HG02943 (cell line): Measurements from ENCODE around the gene TBC1D22A.
"Not testable (repeated sequence)": the region's sequence is repeated elsewhere in the genome, so short reads cannot be mapped to it uniquely, and the experiment has no call there.

ENCODE experiments used
- ATAC-seq: cut with Tn5 transposase; IDR thresholded peaks from one replicate; pipeline ENCODE4 v1.9.1; 2021; ENCODE audit warnings: mild to moderate bottlenecking, low read depth, moderate library complexity; ENCODE audit not compliant: unreplicated experiment

TBC1D22A gene

GRCh38 chr22:47167056-47167455 lies 404.6 kb downstream of the TBC1D22A start:
- no peak for ATAC-seq

DNA sequence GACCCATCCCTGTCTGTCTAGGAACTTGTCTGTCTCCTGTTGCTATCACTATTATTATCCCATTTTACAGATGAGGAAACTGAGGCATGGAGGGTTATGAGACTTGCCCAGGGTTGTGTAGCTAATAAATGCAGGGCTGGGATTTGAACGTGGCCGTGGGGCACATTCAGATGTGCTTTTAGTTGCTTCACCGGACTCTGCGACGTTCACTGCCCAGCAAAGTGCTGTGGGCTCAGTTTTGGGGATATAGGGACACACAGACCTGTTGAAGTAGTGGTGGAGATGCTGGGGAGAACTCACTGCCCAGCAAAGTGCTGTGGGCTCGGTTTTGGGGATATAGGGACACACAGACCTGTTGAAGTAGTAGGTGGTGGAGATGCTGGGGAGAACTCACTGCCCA lies 405.5 kb downstream of the TBC1D22A start:
- ATAC-seq = not testable (repeated sequence)

- no peak for ATAC-seq
Measured at GRCh38 chr22:47168441-47168840, 406.0 kb downstream of the TBC1D22A start.

GRCh38 chr22:47168900-47169800 lies 406.7 kb downstream of the TBC1D22A start:
- ATAC-seq = no peak

- ATAC-seq = no peak
Measured at GRCh38 chr22:47169801-47170140, 407.3 kb downstream of the TBC1D22A start.

DNA sequence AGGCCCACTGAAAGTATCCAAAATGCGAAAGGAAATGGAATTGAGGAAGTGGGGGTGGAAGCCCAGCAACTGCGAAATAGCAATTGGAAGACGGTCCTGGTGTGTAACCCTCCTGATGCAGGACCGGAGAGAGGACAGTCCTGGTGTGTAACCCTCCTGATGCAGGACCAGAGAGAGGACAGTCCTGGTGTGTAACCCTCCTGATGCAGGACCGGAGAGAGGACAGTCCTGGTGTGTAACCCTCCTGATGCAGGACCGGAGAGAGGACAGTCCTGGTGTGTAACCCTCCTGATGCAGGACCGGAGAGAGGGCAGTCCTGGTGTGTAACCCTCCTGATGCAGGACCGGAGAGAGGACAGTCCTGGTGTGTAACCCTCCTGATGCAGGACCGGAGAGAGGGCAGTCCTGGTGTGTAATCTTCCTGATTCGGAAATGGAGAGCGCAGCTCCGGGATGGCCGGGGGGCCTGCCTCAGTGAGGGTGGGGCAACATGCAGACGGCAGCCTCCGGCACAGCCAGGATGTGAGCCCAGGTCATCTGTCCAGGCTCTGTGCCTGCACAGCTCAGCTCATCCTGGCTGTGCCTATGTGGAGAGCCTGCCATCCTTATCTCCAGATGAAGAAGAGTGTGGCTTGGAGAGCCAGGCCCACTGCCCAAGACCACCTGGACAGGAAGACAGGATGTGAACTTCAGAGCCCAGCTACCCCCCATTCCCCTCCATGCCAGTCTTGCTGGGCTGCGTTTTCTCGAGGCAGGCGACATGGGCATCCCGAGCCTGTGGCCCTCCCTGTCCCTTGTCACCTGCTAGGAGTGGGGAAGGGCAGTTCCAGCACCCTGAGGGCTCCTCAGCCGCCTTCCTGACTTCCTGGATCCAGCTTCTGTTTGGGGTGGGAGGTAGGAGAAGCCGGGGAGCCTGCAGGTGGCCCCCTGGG lies 408.3 kb downstream of the TBC1D22A start:
- not testable (repeated sequence) for ATAC-seq

DNA sequence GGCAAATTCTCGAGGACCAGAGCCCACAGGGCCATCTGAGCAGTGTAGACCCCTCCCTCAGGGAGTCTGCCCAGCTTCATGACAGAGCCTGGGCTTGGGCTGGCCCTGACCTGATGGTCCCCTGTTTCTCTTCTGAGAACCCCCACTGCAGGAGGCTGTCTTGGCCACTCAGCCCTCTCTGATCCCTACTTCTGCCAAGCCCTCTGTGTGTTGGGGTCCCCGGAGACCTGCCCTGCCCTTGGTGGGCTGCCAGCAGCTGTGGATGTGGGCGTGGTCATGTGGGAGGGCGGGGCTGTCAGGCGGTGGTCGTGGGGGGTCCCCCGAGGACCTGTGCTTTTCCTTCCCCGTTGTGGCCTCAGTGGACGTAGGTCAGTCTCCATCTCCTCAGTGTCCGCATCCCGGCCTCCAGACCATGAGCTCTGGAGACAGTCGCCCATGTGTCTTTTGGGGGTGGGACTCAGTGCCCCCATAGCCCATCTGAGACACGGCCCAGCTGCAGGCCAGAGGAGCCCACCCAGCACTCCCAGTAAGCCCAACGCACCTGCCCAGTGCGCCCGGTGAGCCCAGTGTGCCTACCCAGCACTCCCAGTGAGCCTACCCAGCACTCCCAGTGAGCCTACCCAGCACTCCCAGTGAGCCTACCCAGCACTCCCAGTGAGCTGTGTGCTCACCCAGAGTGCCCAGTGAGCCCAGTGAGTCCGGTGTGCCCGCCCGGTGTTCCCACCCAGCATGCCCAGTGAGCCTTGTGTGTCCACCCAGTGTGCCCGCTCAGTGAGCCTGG lies 409.2 kb downstream of the TBC1D22A start:
- no peak for ATAC-seq

- ATAC-seq = no peak
Measured at GRCh38 chr22:47172771-47173534, 410.5 kb downstream of the TBC1D22A start.

DNA sequence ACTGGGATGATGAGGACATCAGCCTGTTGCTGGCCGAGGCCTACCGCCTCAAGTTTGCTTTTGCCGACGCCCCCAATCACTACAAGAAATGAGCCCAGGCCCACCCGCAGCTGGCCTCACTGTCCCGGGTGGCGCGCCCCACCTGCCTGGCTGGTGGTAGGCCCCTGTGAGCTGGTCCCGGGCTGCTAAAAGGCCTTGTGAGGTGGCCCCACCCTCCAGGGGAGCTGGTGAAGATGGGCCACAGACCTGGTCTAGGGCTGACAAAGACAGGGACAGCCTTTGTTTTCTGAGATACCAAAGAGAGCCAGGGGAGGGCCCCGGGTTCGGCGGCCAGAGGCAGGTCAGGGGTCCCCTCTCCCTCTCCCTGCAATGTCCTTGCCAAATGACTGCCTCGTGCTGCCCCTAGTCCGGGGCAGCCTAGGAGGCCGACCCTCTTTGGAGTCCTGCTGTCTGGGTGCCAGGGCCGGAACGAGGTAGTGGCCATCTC lies 411.1 kb downstream of the TBC1D22A start:
- no peak for ATAC-seq

DNA sequence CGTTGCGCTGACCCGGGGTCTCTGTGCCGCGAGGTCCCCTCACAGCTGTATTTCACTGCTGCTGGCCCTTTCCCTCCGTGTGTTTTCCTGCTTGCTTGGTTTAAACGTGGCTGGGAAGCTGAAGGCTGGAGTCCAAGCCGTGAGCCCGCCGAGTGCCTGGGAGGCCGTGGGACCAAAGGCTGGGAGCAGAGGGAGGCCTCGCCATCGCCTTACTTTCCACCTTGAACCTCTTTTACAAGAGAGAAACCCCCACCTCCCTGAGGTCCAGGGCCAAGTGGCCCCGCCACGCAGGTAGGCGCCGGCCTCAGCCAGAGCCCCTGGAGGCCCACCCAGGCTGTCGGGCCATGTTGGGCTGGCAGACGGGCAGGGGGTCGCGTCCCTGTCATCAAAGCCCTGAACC lies 411.6 kb downstream of the TBC1D22A start:
- no peak for ATAC-seq

GRCh38 chr22:47174671-47175112 lies 412.2 kb downstream of the TBC1D22A start:
- no peak for ATAC-seq

GRCh38 chr22:47175151-47176025 lies 412.9 kb downstream of the TBC1D22A start:
- no peak for ATAC-seq

GRCh38 chr22:47176026-47176389 lies 413.6 kb downstream of the TBC1D22A start:
- ATAC-seq = no peak

GRCh38 chr22:47176573-47177333 lies 414.3 kb downstream of the TBC1D22A start:
- ATAC-seq = no peak

GRCh38 chr22:47177334-47177815 lies 414.9 kb downstream of the TBC1D22A start:
- no peak for ATAC-seq

- no peak for ATAC-seq
Measured at GRCh38 chr22:47178339-47178738, 415.9 kb downstream of the TBC1D22A start.

DNA sequence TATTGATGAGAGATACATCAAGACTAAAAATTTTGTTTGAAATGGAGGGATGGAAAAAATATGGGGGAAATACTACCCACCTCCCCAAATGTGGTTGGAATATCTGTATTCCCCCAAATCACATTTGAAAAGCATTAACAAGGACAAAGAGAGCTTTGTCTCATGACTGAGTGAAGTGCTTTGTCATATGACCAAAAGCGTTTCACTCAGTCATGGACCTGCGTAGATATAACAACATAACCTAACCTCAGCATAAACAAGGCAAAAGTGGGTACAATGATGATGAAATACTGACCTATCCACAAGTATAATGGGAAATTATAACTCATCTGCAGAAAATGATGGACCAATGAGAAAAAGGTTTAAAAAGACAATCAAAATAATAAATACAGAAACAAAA lies 418.3 kb downstream of the TBC1D22A start:
- ATAC-seq = no peak
